Frontal cortex (tissue), 4 donors: ENCODE data around the gene MTRF1. TPM values are rescaled to one million over a fixed set of nuclear protein-coding genes. Genes with fewer than 3 reads are reported as not detected.
"Not testable (repeated sequence)": the region's sequence is repeated elsewhere in the genome, so short reads cannot be mapped to it uniquely, and the experiment has no call there.

Source experiments
- DNase-seq, 2 donors: peaks; one replicate each; pipeline ENCODE4 v3.0.0; 2012; ENCODE audit warnings: low spot score in 2 of 2
- FAIRE-seq: peaks from 2 replicates; lab custom pipeline; 2012; peaks lifted over from hg19 to GRCh38; lab: Jason Lieb, UNC
- total RNA-seq: library from RNA; depleted of rRNA; stranded (reverse); fragments of >200 nt; gene quantifications from one replicate; pipeline ENCODE4 v1.2.3, GENCODE V29; 2014
- donor health status: control.
- donor health status: control.
- donor health status: control.

The MTRF1 gene
- total RNA-seq, 1 donor from 2014 or later: 24.5 TPM

- DNase-seq (no peak), FAIRE-seq (no peak)
These were observed 21.3 kb upstream of the MTRF1 start for GRCh38 chr13:41284512-41285288.

GRCh38 chr13:41282129-41282571 lies 18.8 kb upstream of the MTRF1 start:
- FAIRE-seq (no peak), DNase-seq (no peak)

DNA sequence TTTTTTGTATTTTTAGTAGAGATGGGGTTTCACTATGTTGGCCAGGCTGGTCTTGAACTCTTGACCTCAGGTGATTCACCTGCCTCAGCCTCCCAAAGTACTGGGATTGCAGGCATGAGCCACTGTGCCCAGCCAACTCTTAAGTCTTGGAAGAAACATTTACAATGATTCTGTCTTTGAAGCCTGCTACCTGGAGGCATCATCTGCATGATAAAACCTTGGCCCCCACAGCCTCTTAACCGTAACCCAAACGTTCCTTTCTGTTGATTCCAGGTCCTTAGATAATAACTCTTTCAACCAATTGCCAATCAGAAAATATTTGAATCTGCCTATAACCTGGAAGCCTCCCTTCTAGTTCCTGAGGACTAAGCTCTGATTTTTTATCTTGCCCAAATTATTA lies 15.8 kb upstream of the MTRF1 start:
- DNase-seq, FAIRE-seq: not testable (repeated sequence)

GRCh38 chr13:41276824-41277223 lies 13.4 kb upstream of the MTRF1 start:
- no peak for FAIRE-seq
- DNase-seq: no peak

GRCh38 chr13:41274881-41275280 lies 11.5 kb upstream of the MTRF1 start:
- FAIRE-seq (no peak), DNase-seq (no peak)

GRCh38 chr13:41273831-41274441 lies 10.6 kb upstream of the MTRF1 start:
- no peak for FAIRE-seq

DNA sequence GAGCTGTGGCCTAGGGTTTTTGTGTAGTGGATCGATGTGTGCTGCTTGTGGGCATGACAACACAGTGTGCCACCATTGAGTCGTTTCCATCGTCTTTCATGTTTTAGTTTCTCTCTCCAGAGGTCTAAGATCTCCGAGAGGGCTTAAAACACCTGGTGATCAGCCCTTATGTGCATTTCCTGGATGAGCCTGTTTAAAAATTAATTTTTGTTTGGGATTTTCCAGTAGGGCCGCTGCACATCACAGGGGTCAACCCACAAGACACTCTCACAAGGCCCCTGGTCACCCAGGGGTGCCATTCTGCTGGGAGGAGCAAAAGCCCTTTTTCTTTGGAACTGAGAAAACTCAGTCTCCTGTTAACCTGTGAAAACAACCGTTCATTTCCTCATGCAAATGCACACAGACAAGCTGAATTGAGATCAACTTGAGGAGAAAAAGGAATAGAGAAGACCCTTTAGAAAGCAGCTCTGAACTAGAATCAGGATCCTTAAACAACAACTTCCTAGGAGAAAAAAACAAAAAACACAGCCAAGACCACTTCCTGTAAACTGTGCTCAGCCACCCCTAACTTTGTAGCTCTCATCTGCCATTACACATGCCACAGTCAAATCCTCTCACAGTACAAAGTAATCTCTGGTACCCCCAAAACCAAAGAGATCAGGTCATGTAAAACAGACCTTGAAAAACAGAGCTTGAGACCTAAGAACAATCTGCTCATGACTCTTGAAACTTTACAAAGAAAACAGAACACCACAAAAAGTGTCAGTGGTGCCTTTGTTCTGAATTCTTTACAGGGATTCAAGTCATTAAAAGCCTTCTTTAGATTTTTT lies 8.3 kb upstream of the MTRF1 start:
- DNase-seq (no peak), FAIRE-seq (no peak)

More at GRCh38 chr13:41273831-41274441, 10.6 kb upstream of the MTRF1 start:
- DNase-seq: no peak

DNA sequence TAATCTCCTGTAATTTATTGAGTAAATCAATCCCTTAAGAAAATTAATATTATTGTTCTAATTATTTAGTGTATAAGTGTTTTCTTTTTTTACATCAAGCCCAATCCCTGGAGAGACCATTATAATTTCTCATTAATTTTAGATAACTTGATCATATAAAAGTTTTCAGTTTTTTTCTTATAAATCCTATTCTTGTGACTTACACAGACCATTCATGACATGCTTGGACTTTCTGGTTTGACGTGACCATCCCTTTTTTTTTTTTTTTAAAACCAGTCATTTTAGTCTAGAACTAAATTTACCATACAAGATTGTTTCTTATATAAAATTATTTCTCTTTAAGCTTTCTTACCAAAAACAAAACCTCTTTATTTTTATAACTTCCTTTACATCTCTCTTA lies 5.4 kb upstream of the MTRF1 start:
- FAIRE-seq (no peak), DNase-seq (no peak)

DNA sequence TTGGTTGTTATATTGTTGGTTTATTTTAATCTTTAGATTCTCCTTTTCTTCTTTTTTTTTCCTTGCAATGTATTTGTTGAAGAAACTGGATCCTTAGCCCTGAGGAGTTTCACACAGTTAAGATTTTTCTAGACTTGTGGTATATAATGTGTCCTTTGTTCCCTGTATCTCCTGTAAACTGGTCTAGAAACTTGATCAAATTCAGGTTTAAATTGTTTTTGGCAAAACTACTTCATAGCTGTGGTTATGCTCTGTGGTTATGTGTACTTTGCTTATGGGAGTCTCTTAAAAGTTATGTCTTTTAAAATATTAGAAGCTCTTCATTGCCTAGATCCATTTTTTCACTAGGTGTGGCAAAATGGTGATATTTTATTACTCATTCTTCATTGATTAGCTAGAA lies 3.7 kb upstream of the MTRF1 start:
- DNase-seq (no peak), FAIRE-seq (no peak)

DNA sequence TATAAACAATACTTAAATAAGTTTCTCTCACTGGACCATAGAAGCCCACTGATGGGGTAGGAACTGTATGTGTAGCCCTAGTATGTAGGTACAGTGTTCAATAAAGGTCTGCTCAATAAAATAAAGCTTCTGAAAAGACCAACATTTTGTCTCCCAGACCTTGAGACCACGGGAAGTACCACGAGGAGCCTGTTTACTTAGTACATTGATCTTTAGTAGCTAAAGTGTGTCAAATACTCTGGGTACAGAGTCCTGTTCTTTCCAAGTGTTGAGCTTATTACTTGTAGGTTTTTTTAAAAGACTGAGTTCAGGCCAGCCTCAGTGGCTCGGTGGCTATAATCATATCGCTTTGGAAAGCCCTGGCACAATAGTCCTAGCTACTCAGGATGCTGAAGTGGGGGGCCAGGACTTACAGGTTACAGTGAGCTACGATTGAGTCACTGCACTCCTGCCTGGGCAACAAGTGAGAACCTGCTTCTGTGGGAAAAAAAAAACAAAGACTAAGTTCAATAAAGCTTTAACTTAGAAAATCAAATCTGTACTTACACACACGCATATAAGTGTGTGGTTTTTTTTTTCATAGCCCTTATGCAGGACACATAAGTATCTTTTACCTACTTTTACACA lies 3.4 kb downstream of the MTRF1 start:
- DNase-seq (no peak), FAIRE-seq (no peak)

DNA sequence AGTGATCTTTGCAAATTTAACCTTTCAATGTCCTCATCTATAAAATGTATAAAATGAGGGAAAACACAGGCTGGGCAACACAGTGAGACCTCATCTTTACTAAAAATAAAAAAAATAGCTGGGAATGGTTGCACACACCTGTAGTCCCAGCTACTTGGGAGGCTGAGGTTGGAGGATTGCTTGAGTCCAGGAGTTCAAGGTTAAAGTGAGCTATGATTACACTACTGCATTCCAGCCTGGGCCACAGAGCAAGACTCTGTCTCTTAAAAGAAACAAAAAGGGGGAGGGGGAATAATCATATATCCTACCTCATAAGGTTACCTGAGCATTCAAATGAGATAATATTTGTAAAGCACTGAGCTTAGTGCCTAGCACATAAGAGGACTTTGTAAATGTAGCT lies 5.8 kb downstream of the MTRF1 start:
- no peak for FAIRE-seq
- DNase-seq: no peak

DNA sequence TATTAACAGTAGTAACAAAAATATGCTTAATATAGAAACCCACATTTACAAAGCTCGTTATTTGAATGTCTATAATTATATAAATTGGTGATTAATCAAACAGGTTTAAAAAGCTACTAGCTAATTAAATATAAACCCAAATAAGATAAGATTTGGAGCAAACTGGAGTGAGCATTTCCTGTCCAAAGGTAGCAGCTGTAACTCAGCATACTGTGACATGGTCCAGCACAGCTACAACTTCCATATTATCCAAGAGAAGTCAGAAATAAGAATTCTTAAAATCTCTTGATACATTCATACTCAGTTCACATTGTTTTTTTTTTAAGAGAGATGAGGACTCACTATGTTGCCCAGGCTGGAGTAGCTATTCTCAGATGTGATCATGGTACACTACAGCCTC lies 8.5 kb downstream of the MTRF1 start:
- DNase-seq (no peak), FAIRE-seq (peak; percentile 64)

DNA sequence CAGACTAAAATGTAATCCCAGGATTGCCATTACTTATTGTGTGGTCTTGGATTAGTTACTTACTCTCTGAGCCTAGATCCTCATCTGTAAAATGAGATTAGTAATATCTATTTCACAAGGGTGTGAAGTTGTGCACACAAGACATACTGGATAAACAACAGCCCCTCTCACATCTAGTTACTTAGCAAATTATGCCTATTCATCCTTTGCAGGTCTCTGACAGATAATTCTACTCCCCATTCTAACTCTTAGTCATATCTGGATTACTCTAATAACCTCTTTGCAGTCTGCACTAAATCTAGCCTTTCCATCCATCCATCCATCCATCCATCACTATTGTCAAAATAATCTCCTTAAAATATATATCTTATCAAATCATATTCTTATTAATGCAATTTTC lies 12.4 kb downstream of the MTRF1 start:
- no peak for FAIRE-seq

DNA sequence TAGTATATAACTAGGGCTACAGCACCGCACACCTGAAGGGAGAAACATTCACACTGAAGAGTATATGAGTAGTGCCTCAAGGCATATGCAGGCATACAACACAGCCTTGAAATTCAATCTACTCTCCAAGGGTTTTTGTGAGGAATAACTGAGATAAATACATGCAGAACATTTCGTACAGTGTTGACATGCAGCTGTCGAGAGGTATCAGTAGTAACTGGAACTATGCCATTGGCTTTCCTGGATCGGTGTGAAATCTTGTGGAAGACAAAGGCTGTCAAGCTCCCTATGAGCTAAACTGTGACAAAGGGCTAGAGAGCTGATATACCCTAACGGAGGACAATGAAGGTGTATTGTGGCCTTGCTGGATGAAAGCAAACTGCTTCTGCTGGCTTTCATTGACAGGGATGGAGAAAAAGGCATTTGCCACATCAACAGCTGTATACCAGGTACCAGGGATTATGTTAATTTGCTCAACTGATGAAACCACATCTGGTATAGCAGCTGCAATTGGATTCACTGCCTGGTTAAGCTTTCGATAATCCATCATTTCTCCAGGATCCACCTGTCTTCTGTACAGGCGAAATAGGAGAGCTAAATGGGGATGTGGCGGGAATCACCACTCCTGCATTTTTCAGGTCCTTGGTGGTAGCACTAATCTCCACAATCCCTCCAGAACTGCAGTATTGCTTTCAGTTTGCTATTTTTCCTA lies 16.3 kb downstream of the MTRF1 start:
- DNase-seq: no peak
- FAIRE-seq: no peak

More for the DNA sequence above, 12.4 kb downstream of the MTRF1 start:
- DNase-seq: no peak

- DNase-seq: no peak
- no peak for FAIRE-seq
These were observed 18.8 kb downstream of the MTRF1 start for GRCh38 chr13:41244556-41244955.

GRCh38 chr13:41241626-41242025 lies 21.8 kb downstream of the MTRF1 start:
- DNase-seq (no peak), FAIRE-seq (no peak)

DNA sequence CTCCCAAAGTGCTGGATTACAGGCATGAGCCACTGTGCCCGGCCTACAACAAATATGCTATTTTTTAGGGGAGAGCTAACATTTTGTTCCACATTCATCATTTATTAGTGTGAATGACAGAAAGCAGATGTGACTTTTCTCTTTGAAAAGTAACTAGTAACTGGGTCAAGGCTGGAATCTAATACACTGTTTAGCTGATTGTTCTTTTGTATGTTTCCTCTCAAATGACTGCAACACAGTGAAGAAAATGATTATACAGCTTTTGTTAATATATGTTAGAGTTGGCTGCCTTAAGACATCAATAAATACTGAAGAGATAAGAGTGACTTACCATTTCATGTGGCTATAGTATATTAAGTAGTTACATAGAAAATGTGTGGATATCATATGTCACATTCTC lies 27.0 kb downstream of the MTRF1 start:
- no peak for DNase-seq

DNA sequence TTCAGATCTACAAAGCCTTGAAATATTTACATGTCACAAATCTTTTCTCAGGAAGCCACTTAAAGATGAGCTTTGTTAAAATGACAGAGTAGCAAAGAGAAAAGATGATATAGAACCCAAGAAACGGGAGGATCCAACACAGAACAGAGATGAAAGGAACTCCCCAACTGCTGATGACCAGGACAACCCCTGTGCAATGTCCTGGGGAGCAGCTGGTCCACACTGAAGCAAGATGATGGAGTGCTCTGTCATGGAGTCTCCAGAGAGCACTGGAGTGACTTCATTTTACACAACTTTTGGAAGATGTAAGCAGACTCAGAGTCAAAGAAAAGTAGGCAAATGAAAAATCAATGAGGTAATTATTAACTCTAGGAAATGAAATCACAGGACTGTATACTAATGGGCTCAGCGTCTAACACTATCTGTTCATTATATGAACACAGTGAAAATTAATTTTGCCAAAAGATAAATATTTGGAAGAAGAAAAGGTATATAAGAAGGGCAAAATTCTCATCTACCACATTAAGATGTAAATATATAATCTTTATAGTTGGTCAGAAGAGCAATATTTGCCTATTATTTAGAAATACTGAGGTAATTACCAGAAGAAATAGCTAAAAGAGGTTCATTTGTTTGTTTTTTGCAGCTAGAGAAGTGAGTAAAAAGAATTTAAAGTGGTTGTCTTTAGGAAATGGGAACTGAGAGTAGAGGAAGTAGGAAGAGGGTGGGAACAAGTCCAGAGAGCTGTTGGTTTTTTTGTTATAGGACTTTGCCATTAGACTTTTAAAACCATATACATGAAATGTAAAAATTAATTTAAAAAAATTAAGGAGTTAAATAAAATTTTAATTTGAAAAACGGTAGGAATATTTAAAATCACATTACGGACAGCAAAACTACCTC lies 30.5 kb downstream of the MTRF1 start:
- no peak for DNase-seq
- no peak for FAIRE-seq

More for the DNA sequence above, 27.0 kb downstream of the MTRF1 start:
- FAIRE-seq: no peak

GRCh38 chr13:41231786-41232185 lies 31.6 kb downstream of the MTRF1 start:
- DNase-seq (no peak), FAIRE-seq (no peak)
